ENCODE results near the gene GALNT2.
A peak's percentile ranks its signal among the peaks of the same experiment; 100 is the strongest.

Gene GALNT2

GRCh38 chr1:230136453-230137336 is 69.7 kb downstream of the GALNT2 start:
- no peak overlapping the region for H3K27ac ChIP-seq

GRCh38 chr1:230137337-230137815 is 70.3 kb downstream of the GALNT2 start:
- H3K27ac ChIP-seq, result no peak overlapping the region
- TF ChIP-seq CTCF (conservative IDR thresholded peaks at IDR 0.05), result no peak

More at GRCh38 chr1:230136453-230137336, 69.7 kb downstream of the GALNT2 start:
- TF ChIP-seq CTCF (conservative IDR thresholded peaks at IDR 0.05), result no peak

GRCh38 chr1:230138561-230139239 is 71.7 kb downstream of the GALNT2 start:
- no peak for TF ChIP-seq CTCF (conservative IDR thresholded peaks at IDR 0.05)
- no peak overlapping the region for H3K27ac ChIP-seq

- no peak for TF ChIP-seq CTCF (conservative IDR thresholded peaks at IDR 0.05)
- peak overlapping the region; percentile 43; the same call in 1 of the 2 replicates for H3K27ac ChIP-seq
Observed at GRCh38 chr1:230139315-230139714, 72.3 kb downstream of the GALNT2 start.

GRCh38 chr1:230139741-230140140 is 72.7 kb downstream of the GALNT2 start:
- TF ChIP-seq CTCF (conservative IDR thresholded peaks at IDR 0.05), result no peak
- peak overlapping the region; percentile 43 for H3K27ac ChIP-seq

- H3K27ac ChIP-seq, result peak overlapping the region; percentile 43
- no peak for TF ChIP-seq CTCF (conservative IDR thresholded peaks at IDR 0.05)
Observed at GRCh38 chr1:230140221-230141020, 73.4 kb downstream of the GALNT2 start.
